OCI-LY7 (cell line): ENCODE results near the gene STEAP3. TPM values are rescaled to one million over a fixed set of nuclear protein-coding genes. Genes with fewer than 3 reads are reported as not detected.

Experiments
- BruUV-seq: library from RNA; stranded (reverse); fragments of 400-500 nt; replicated peaks from 2 replicates; lab custom pipeline; 2021; lab: Mats Ljungman, UMichigan
- CTCF ChIA-PET: fragments of 300-600 bp; sonication (Branson Sonifier 250); formaldehyde crosslinking; loops from one replicate; lab custom pipeline; 2022; ENCODE audit warnings: antibody characterized with exemption; ENCODE audit not compliant: unreplicated experiment; lab: Charles Lee
- POLR2A ChIA-PET: fragments of 300-600 bp; sonication (Branson Sonifier 250); formaldehyde crosslinking; loops from one replicate; lab custom pipeline; 2022; ENCODE audit warnings: antibody characterized with exemption; lab: Charles Lee
- DNase-seq: peaks from one replicate; pipeline ENCODE4 v3.0.0-alpha.2; 2015; ENCODE audit warnings: low spot score
- H2AFZ ChIP-seq: fragments of 200-600 bp; sonication (generic), shearing (Covaris generic); 2 replicates; pipeline ENCODE4 v1.6.1; 2014; ENCODE audit warnings: mild to moderate bottlenecking, antibody characterized with exemption, low read length, moderate library complexity
- H3K27ac ChIP-seq: fragments of 200-600 bp; sonication (generic); 2 replicates; pipeline ENCODE4 v1.5.1; 2014; ENCODE audit warnings: mixed run types, low read depth, mild to moderate bottlenecking, moderate library complexity, low read length, inconsistent platforms; ENCODE audit not compliant: poor library complexity, severe bottlenecking
- H3K36me3 ChIP-seq: fragments of 200-600 bp; sonication (generic); 2 replicates; pipeline ENCODE4 v1.6.1; 2014; ENCODE audit warnings: mild to moderate bottlenecking, antibody characterized with exemption, low read length, moderate library complexity, mixed read lengths; ENCODE audit not compliant: insufficient read depth
- H3K4me1 ChIP-seq: fragments of 200-600 bp; sonication (generic); 2 replicates; pipeline ENCODE4 v1.5.1; 2014; ENCODE audit warnings: mild to moderate bottlenecking, low read length; ENCODE audit not compliant: insufficient read depth, poor library complexity, severe bottlenecking
- H3K4me2 ChIP-seq: fragments of 200-600 bp; sonication (generic); 2 replicates; pipeline ENCODE4 v1.6.1; 2014; ENCODE audit warnings: mild to moderate bottlenecking, low read length
- H3K4me3 ChIP-seq: fragments of 200-600 bp; sonication (generic); 2 replicates; pipeline ENCODE4 v1.5.1; 2014; ENCODE audit warnings: mild to moderate bottlenecking, low read depth, low read length; ENCODE audit not compliant: poor library complexity, severe bottlenecking
- H3K79me2 ChIP-seq: fragments of 200-600 bp; sonication (generic); 2 replicates; pipeline ENCODE4 v1.6.1; 2016; ENCODE audit warnings: low read depth, mild to moderate bottlenecking, low read length, moderate library complexity, mixed read lengths; ENCODE audit not compliant: insufficient read depth
- H3K9me2 ChIP-seq: fragments of 200-600 bp; sonication (generic); 2 replicates; pipeline ENCODE4 v1.6.1; 2016; ENCODE audit warnings: mild to moderate bottlenecking, low read length, mixed read lengths; ENCODE audit not compliant: insufficient read depth
- H3K9me3 ChIP-seq: fragments of 200-600 bp; sonication (generic); 2 replicates; pipeline ENCODE4 v1.6.1; 2014; ENCODE audit warnings: mild to moderate bottlenecking, mixed run types, low read length, mixed read lengths
- H4K20me1 ChIP-seq: fragments of 200-600 bp; sonication (generic); 2 replicates; pipeline ENCODE4 v1.6.1; 2014; ENCODE audit warnings: mild to moderate bottlenecking, antibody characterized with exemption, low read length, moderate library complexity, mixed read lengths; ENCODE audit not compliant: insufficient read depth
- CTCF ChIP-seq: fragments of 200-600 bp; sonication (generic); conservative IDR thresholded peaks from 2 replicates; pipeline ENCODE4 v1.5.1; 2014; ENCODE audit warnings: mild to moderate bottlenecking, antibody characterized with exemption, low read length, moderate library complexity, mixed read lengths
- EZH2phosphoT487 ChIP-seq: fragments of 200-600 bp; sonication (generic); IDR thresholded peaks from 2 replicates; pipeline ENCODE4 v1.6.1; 2018; ENCODE audit warnings: low read depth, borderline replicate concordance, mild to moderate bottlenecking, mixed run types, antibody characterized with exemption, low read length, moderate library complexity, mixed read lengths
- intact Hi-C: fragments of 100-400 bp; cut with micrococcal nuclease; formaldehyde crosslinking; loops from one replicate; pipeline ENCODE4 v1.10.0; 2022; ENCODE audit not compliant: unreplicated experiment
- total RNA-seq, 2 experiments: library from RNA; depleted of rRNA in 1 of 2; stranded (reverse); fragments of >200 nt in 1 of 2; shearing (Covaris generic) in 1 of 2; gene quantifications; 2 replicates each; pipeline ENCODE4 v1.2.3, GENCODE V29; 2014 to 2022

The STEAP3 gene
- total RNA-seq, 2 experiments from 2014 or later = not detected

GRCh38 chr2:119264781-119265692, 41.4 kb downstream of the STEAP3 start:
- POLR2A ChIA-PET = interaction anchor here (0.6 kb wide), 1 partner anchor 21 kb away, joined by 4 read pairs; no protein-coding TSS in a partner anchor
- intact Hi-C loops = loop anchor here (1.0 to 5.0 kb wide), 3 partner anchors 33 to 383 kb away; no protein-coding TSS in a partner anchor
- CTCF ChIA-PET = no interaction called here
- no TSS peak for BruUV-seq
- Histone ChIP-seq H3K4me1 (no peaks in the 10 kb centered on the region), H4K20me1 (no peaks in the 10 kb centered on the region), H2AFZ (no peak overlapping the region), H3K4me3 (no peak overlapping the region), H3K9me3 (no peaks in the 10 kb centered on the region), H3K36me3 (no peaks in the 10 kb centered on the region), H3K4me2 (no peak overlapping the region), H3K79me2 (no peaks in the 10 kb centered on the region), H3K27ac (no peak overlapping the region), H3K9me2 (no peaks in the 10 kb centered on the region)
- peak; percentile 61 for DNase-seq
- TF ChIP-seq EZH2phosphoT487 (no peak), CTCF (peak; percentile 84)

GRCh38 chr2:119265693-119266066, 42.0 kb downstream of the STEAP3 start:
- H3K27ac ChIP-seq = no peak overlapping the region
- H3K4me2 ChIP-seq = no peak overlapping the region
- intact Hi-C loops = loop anchor here (1.0 to 5.0 kb wide), 3 partner anchors 33 to 383 kb away; no protein-coding TSS in a partner anchor
- BruUV-seq = no TSS peak
- ChIA-PET CTCF (no interaction called here), POLR2A (no interaction called here)
- no peaks in the 10 kb centered on the region for H3K79me2 ChIP-seq
- H4K20me1 ChIP-seq = no peaks in the 10 kb centered on the region
- no peaks in the 10 kb centered on the region for H3K9me2 ChIP-seq
- no peak for TF ChIP-seq CTCF
- no peak for TF ChIP-seq EZH2phosphoT487
- H3K4me1 ChIP-seq = no peaks in the 10 kb centered on the region
- no peak for DNase-seq
- no peak overlapping the region for H2AFZ ChIP-seq
- no peak overlapping the region for H3K4me3 ChIP-seq
- no peaks in the 10 kb centered on the region for H3K9me3 ChIP-seq
- H3K36me3 ChIP-seq = no peaks in the 10 kb centered on the region
